ENCODE data around the gene RPS27L.
A peak's percentile ranks its signal among the peaks of the same experiment; 100 is the strongest.

DNA sequence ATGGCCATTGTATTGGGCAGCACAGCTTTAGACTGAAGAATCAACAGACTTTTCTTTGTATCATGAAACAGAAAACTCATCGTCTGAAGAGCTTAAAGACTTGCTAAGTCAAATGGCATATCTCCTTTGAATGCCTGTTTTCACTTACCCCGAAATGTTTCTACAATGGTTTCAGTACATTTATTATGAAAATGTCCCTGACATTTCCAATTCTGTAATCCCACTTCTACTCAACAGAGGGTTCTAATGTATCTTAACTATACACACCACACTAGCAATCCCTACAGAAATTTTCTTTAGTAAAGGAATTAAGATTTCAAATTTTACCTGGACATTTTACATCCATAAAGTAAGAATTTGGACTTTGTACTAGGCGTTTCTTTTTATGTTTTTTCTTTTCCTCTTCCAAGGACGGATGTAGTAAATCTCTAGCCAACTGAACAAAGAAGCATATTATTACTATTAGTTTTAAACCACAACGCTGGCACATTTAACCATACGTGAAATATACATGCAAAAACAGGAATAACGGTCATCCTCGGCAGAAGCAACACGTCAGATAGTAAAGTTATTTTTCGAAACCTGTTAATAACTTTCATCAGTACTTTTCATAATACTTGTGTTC lies 1.1 kb downstream of the RPS27L start:
- TF ChIP-seq, protein P1, sequence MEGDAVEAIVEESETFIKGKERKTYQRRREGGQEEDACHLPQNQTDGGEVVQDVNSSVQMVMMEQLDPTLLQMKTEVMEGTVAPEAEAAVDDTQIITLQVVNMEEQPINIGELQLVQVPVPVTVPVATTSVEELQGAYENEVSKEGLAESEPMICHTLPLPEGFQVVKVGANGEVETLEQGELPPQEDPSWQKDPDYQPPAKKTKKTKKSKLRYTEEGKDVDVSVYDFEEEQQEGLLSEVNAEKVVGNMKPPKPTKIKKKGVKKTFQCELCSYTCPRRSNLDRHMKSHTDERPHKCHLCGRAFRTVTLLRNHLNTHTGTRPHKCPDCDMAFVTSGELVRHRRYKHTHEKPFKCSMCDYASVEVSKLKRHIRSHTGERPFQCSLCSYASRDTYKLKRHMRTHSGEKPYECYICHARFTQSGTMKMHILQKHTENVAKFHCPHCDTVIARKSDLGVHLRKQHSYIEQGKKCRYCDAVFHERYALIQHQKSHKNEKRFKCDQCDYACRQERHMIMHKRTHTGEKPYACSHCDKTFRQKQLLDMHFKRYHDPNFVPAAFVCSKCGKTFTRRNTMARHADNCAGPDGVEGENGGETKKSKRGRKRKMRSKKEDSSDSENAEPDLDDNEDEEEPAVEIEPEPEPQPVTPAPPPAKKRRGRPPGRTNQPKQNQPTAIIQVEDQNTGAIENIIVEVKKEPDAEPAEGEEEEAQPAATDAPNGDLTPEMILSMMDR (IDR thresholded peaks at IDR 0.05) = no peak
- peak in 1 of 2 donors; percentile 26 for TF ChIP-seq POLR2A (IDR thresholded peaks at IDR 0.05)

Data from adrenal gland (tissue), 5 donors.